Measurements from ENCODE around the gene LANCL1.

Gene LANCL1
- 40.2 to 74.0 (median 59.4) reads per million in 3 experiments for total RNA-seq

GRCh38 chr2:210476194-210477128 is at the start of gene LANCL1:
Gene LANCL1 (minus strand): TSS chr2:210476759. CDS start chr2:210476396, 363 bp downstream.
- peak; percentile 77 for DNase-seq

GRCh38 chr2:210524533-210524932 is 48.0 kb upstream of the LANCL1 start:
- no peak for DNase-seq

DNA sequence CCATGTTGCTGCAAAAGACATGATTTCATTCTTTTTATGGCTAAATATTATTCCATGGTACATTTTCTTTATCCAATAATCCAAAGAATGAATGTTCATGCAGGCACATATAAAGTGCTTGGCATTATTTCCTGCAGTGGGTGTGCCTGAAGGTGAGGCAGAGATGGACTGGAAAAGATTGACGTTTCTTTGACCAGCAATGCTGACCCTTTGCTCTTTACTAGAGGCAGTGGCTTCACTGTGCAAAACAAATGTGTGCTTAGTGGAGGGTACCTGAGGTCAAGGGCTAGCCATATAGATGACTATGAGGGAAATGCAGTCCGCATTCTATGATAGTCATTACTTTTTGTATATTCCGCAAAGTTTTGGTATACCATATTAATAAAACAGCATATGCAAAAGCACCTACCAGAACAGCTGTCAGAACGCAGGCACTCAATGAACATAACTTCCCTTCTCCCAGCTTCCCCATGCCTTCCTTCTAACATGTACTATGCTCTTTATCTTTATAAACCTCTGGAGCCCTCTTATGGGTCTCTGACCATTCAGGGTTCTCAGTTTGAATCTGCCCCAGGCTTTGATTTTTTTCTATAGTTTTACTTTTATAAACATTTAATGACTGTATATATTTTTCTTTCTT is 47.2 kb upstream of the LANCL1 start:
- DNase-seq, result no peak

- no peak for DNase-seq
Measured at GRCh38 chr2:210522399-210522798, 45.8 kb upstream of the LANCL1 start.

GRCh38 chr2:210519594-210519993 is 43.0 kb upstream of the LANCL1 start:
- no peak for DNase-seq

GRCh38 chr2:210517264-210517663 is 40.7 kb upstream of the LANCL1 start:
- DNase-seq, result no peak

- no peak for DNase-seq
Measured at GRCh38 chr2:210515911-210516310, 39.4 kb upstream of the LANCL1 start.

DNA sequence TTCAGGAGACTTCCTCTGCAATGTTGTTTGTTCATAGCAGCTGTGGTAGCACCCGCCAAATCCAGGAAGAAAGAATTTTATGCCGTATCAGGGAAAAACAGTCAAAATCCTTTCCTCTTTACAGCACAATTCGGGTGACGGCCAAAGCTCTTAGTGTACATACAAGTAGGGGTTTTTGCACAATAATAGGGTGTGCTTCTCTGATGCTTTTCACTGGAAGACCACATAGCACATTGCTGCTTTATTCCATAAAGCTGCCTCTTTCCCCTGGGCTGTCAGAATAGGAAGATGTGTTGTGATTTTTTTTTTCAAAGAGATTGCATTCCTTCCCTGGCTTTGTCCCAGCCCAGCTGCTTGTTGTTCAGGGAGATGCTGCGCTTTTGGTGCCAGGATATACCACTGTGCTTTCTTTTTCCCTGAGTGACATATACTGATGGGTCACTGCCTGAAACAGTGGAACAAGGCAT is 27.2 kb upstream of the LANCL1 start:
- no peak for DNase-seq

- no peak for DNase-seq
Measured at GRCh38 chr2:210503001-210503623, 26.6 kb upstream of the LANCL1 start.

DNA sequence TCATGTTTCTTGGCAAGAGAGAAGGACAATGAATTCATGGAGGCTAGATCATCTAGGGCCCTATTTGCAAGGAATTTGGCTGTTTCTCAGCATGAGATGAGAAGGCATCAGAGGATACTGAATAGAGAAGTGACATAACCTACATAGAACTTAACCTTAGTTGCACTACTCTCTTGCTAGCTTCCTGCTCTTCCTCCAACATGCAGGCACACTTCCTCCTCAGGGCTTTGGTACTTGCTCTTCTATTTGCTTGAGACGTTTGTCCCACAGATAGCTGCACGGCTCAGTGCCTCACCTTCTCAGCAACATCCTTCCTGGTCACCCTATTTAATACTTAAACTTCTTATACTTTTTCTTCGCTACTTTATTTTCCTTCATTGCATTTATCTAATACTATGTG is 20.0 kb upstream of the LANCL1 start:
- DNase-seq, result no peak

DNA sequence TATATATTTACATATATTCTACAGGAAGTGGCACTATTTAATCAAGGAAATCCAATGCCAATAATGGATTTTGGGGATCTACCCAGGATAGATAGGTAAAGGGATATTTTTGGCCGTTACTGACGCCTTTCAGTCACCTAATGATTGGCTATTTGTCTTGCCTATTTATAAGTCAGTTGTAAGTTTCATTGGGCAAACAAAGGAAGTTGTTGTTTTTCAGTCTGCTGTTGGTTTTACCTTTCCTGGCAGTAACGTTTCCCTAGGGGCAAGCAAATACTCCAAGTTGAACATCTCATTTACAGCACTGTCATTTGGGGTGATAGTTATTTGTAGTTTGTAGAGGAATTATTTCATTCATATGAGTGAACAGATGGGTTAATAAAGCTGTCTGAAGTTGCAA is 17.0 kb upstream of the LANCL1 start:
- no peak for DNase-seq

DNA sequence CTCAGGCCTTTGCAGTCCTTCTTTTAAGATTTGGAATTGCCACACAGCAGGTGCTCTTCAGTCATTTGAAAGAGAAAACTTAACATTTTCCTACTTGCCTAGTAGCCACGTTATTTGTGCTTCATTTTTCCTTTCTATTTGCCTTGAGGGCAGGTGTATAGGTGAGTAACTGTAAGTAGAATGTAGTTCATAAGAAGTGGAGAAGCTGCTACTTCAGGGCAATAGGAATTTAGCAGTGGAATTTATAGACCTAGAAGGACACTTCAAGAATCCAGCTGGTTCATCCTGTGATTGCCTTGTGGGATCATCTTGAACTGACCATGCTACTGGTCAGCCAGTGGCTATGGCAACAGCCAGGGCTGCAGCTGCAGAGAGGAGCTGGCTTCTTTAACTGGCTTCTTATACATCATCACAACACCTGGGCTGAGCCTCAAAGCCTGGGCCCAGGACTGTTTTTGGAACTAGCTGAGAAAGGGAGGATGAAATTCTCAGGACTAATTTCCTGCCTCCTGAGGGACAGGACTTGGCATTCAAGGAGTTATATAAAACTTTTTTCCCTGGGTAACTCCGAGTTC is 5.1 kb upstream of the LANCL1 start:
- no peak for DNase-seq

DNA sequence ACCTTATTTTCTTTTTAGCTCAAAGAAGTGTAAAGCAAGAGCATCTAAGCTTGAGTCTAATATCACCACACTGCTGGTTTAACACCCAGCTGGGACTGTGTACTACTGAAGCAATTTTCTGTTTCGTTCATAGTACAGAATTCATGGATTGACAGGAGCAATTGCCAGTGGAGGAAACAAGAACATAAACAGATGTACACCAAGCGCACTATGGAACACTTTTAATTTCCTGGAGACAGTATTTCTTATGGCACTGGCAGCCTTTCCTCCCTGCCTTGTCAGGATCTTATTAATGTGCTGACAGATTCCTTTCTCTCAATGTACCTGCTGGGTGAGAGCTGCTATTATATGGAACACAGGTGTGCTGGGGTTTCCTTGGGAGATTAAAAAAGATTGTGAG is 4.2 kb upstream of the LANCL1 start:
- DNase-seq, result no peak

DNA sequence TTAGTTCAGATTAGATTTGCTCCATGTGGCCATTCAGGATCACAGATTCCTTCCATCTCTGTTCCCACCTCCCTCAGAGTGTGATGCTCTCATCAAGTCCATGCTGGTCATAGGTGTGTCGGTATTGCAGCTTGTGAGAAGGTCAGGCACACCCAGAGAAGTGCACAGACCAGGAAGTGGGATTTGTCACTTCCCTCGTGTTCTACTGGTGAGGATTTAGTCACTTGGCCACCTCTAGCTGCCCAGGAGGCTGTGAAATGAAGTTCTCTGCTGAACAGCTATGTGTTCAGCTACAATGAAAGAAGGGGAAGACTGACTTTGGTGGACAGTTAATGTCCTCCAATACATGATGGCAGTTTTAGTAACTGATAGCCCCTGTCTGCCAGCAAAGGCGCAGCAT is 3.5 kb upstream of the LANCL1 start:
- no peak for DNase-seq

- no peak for DNase-seq
Measured at GRCh38 chr2:210478661-210479060, 2.1 kb upstream of the LANCL1 start.

DNA sequence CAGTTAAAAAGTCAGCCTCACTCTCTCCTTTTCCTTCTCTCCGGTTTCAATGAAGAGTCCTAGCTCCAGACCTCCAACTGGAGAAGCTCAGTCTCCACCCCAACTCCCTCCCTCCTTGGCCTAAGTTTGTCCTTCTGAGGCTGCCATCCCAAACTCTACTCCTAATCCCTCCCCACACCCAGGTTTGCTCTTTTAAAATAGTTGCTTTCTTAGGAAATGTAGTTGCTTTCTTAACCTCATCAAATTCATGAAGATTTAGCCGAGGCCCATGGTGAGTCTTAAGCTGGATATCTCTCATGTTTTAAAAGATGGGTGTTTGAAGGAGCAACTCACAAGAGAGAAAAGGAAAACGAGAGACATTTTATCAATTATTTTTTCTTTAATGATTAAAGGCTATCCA is 937 bp upstream of the LANCL1 start:
- no peak for DNase-seq

- DNase-seq, result peak; percentile 2
Measured at GRCh38 chr2:210475706-210476105, 853 bp downstream of the LANCL1 start.

- no peak for DNase-seq
Measured at GRCh38 chr2:210474776-210475175, 1.8 kb downstream of the LANCL1 start.

- DNase-seq, result no peak
Measured at GRCh38 chr2:210461401-210461800, 15.2 kb downstream of the LANCL1 start.

DNA sequence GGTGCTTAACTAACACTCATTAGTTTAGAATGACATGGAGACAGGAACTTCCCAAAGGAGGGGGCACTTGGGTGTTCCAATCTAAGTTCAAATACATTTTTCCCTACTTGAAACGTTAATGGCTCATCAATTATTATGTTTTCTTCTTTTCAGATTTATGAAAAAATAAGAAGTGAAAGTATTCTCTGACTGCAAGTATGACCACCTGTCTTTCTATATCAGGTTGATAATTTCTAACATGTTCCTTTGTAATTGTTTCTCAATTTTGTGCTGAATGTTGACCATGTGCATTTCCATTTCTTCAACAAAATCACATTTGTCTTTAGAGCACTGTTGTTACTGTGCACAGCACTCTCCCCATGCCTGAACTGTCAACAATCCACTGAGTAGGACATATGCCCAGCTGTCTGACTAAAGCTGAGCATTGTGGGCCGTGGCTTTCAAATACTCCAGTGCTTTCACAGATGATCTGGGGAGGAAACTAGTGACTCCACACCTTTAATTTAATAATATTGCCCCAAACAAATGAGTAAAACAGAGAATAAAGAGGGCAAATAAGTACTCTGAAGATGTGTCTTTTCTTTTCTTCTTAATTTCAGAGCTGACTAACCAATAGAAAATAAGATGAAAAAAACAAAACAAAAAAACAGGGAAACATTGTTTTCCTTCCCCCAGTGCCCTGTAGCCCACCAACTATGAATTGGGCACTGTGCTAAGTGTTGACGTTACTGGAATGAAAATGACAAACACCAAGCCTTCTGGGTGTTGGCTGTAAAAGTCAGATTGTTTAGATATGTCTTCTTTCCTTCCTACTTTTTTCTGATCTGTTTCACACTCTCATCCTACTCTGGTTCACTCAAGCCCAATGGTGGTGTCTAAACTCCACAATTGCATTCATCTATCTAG is 16.0 kb downstream of the LANCL1 start:
- no peak for DNase-seq

DNA sequence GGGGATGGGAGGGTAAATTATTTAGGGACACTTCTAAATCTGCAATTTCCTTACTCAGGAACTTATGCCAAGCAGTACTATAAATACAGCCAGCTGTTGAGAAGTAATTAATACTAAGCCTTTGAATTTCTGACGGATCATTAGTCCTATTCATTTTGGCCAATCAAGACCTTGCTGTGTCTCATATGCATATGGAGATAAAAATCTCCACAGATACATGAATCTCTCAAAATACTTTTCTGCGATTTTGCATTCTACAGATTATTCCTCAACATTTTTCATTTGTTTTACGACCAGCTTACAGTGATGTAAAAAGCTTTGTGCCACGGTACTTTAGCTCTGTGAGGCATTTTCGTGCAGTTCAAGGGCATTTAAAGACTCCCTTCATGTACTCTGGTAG is 16.7 kb downstream of the LANCL1 start:
- no peak for DNase-seq

- DNase-seq, result no peak
Measured at GRCh38 chr2:210459407-210459806, 17.2 kb downstream of the LANCL1 start.

Measured in central memory CD4-positive, alpha-beta T cell (primary cell).